Neuron (in vitro differentiated cells): ENCODE measurements around the gene PAFAH2.
A peak's percentile ranks its signal among the peaks of the same experiment; 100 is the strongest.
"Not testable (repeated sequence)": the region's sequence is repeated elsewhere in the genome, so short reads cannot be mapped to it uniquely, and the experiment has no call there.

Experiments used
- H2AFZ ChIP-seq: one replicate; pipeline ENCODE4 v1.6.1; 2013; ENCODE audit warnings: low read depth, mild to moderate bottlenecking, inconsistent platforms, low read length, moderate library complexity
- H3K27me3 ChIP-seq: one replicate; pipeline ENCODE4 v1.6.1; 2013; ENCODE audit warnings: low read length; ENCODE audit not compliant: insufficient read depth
- H3K36me3 ChIP-seq: one replicate; pipeline ENCODE4 v1.6.1; 2013; ENCODE audit warnings: low read length; ENCODE audit not compliant: insufficient read depth
- H3K4me1 ChIP-seq: one replicate; pipeline ENCODE4 v1.6.1; 2013; ENCODE audit warnings: low read length; ENCODE audit not compliant: insufficient read depth
- H3K4me3 ChIP-seq: 2 replicates; pipeline ENCODE4 v1.5.1; 2013; ENCODE audit warnings: mild to moderate bottlenecking, low read length, moderate library complexity
- H3K9me3 ChIP-seq: one replicate; pipeline ENCODE4 v1.6.1; 2013; ENCODE audit warnings: low read length

Gene PAFAH2

GRCh38 chr1:25944986-25945385, 52.9 kb downstream of the PAFAH2 start:
- Histone ChIP-seq H3K27me3 (no peaks in the 10 kb centered on the region), H2AFZ (no peak overlapping the region), H3K36me3 (no peaks in the 10 kb centered on the region), H3K4me1 (peaks cover 3% of the 10 kb centered on the region), H3K9me3 (peaks cover 2% of the 10 kb centered on the region), H3K4me3 (no peak overlapping the region)

GRCh38 chr1:25943511-25943910, 54.4 kb downstream of the PAFAH2 start:
- not testable (repeated sequence) for H3K4me1 ChIP-seq, H3K4me3 ChIP-seq, H3K9me3 ChIP-seq, H2AFZ ChIP-seq, H3K27me3 ChIP-seq, H3K36me3 ChIP-seq

GRCh38 chr1:25936947-25937346, 60.9 kb downstream of the PAFAH2 start:
- Histone ChIP-seq H3K27me3 (no peaks in the 10 kb centered on the region), H3K4me3 (no peak overlapping the region), H3K36me3 (no peaks in the 10 kb centered on the region), H2AFZ (no peak overlapping the region), H3K4me1 (peaks cover 15% of the 10 kb centered on the region), H3K9me3 (no peaks in the 10 kb centered on the region)

GRCh38 chr1:25933479-25934365, 64.1 kb downstream of the PAFAH2 start:
- no peaks in the 10 kb centered on the region for H3K36me3 ChIP-seq
- peaks cover 19% of the 10 kb centered on the region for H3K4me1 ChIP-seq
- H2AFZ ChIP-seq: no peak overlapping the region
- H3K4me3 ChIP-seq: no peak overlapping the region
- no peaks in the 10 kb centered on the region for H3K27me3 ChIP-seq
- no peaks in the 10 kb centered on the region for H3K9me3 ChIP-seq

GRCh38 chr1:25932811-25933400, 65.0 kb downstream of the PAFAH2 start:
- H3K4me3 ChIP-seq, H3K36me3 ChIP-seq, H3K9me3 ChIP-seq, H2AFZ ChIP-seq, H3K27me3 ChIP-seq: not testable (repeated sequence)
- H3K4me1 ChIP-seq: peaks cover 27% of the 10 kb centered on the region

GRCh38 chr1:25932321-25932720, 65.5 kb downstream of the PAFAH2 start:
- no peaks in the 10 kb centered on the region for H3K9me3 ChIP-seq
- no peak overlapping the region for H2AFZ ChIP-seq
- no peak overlapping the region for H3K4me3 ChIP-seq
- peaks cover 33% of the 10 kb centered on the region for H3K4me1 ChIP-seq
- no peaks in the 10 kb centered on the region for H3K27me3 ChIP-seq
- no peaks in the 10 kb centered on the region for H3K36me3 ChIP-seq

GRCh38 chr1:25929016-25929415, 68.8 kb downstream of the PAFAH2 start:
- Histone ChIP-seq H3K36me3 (no peaks in the 10 kb centered on the region), H3K4me3 (no peak overlapping the region), H3K4me1 (peaks cover 43% of the 10 kb centered on the region), H3K27me3 (no peaks in the 10 kb centered on the region), H3K9me3 (no peaks in the 10 kb centered on the region), H2AFZ (no peak overlapping the region)

GRCh38 chr1:25927521-25928265, 70.2 kb downstream of the PAFAH2 start:
- Histone ChIP-seq H3K4me1 (peaks cover 42% of the 10 kb centered on the region), H2AFZ (peak overlapping the region; percentile 54), H3K36me3 (no peaks in the 10 kb centered on the region), H3K4me3 (peak overlapping the region; percentile 12), H3K27me3 (no peaks in the 10 kb centered on the region), H3K9me3 (no peaks in the 10 kb centered on the region)

- Histone ChIP-seq H3K27me3 (no peaks in the 10 kb centered on the region), H3K4me3 (peak overlapping the region; percentile 12), H3K9me3 (no peaks in the 10 kb centered on the region), H2AFZ (peak overlapping the region; percentile 54), H3K4me1 (peaks cover 49% of the 10 kb centered on the region), H3K36me3 (no peaks in the 10 kb centered on the region)
Measured at GRCh38 chr1:25926731-25927496, 70.9 kb downstream of the PAFAH2 start.

- peaks cover 62% of the 10 kb centered on the region for H3K4me1 ChIP-seq
Measured at GRCh38 chr1:25924454-25924853, 73.4 kb downstream of the PAFAH2 start.

GRCh38 chr1:25922971-25923552, 74.8 kb downstream of the PAFAH2 start:
- Histone ChIP-seq H2AFZ (no peak overlapping the region), H3K9me3 (no peaks in the 10 kb centered on the region), H3K36me3 (no peaks in the 10 kb centered on the region), H3K4me1 (peaks cover 52% of the 10 kb centered on the region), H3K27me3 (no peaks in the 10 kb centered on the region), H3K4me3 (peak overlapping the region; percentile 23)

More at GRCh38 chr1:25924454-25924853, 73.4 kb downstream of the PAFAH2 start:
- H3K4me3 ChIP-seq: no peak overlapping the region
- no peaks in the 10 kb centered on the region for H3K9me3 ChIP-seq
- no peaks in the 10 kb centered on the region for H3K27me3 ChIP-seq
- H3K36me3 ChIP-seq: no peaks in the 10 kb centered on the region
- H2AFZ ChIP-seq: no peak overlapping the region
